GM13976 (cell line): ENCODE data around the gene GKN1.

ENCODE experiments used
- DNase-seq: peaks from one replicate; pipeline ENCODE4 v3.0.0; 2012; ENCODE audit warnings: low spot score
- CTCF ChIP-seq: IDR thresholded peaks from 2 replicates; pipeline ENCODE4 v1.5.1; 2012; ENCODE audit warnings: borderline replicate concordance, mild to moderate bottlenecking; ENCODE audit not compliant: insufficient read depth; ENCODE audit errors: extremely low read depth, missing control alignments, control extremely low read depth
- in situ Hi-C: fragments of 300-500 bp; cut with MboI; formaldehyde crosslinking; loops from one replicate; pipeline ENCODE4 v1.12.0; 2022; ENCODE audit warnings: low sequenced_read_pairs, mixed read lengths, inconsistent platforms; ENCODE audit not compliant: unreplicated experiment

GKN1 gene

GRCh38 chr2:69017080-69017479 is 42.6 kb downstream of the GKN1 start:
- in situ Hi-C loops, result no loop called here
- TF ChIP-seq CTCF, result no peak
- DNase-seq, result no peak

- in situ Hi-C loops, result no loop called here
- no peak for DNase-seq
Measured at GRCh38 chr2:69017835-69018234, 43.4 kb downstream of the GKN1 start.

DNA sequence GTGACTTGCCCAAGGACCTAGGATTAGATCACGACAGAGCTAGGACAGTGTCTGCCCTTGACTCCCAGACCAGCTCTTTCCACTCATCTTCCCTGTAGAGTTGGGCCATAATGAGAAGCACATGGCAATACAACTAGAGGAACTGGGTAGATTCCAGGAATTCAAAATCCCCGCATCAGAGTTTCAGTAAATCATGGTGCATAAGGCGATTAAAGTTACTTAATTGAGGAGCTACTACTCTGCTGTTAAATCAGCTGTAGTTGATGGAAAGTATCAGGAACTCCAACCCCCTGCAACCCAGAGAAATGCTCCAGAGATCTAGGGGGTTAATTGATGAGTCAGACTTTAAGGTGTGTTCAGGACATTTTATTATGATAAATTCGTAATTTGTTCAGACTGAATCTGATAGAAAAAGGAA is 44.3 kb downstream of the GKN1 start:
- DNase-seq, result no peak
- TF ChIP-seq CTCF, result no peak
- in situ Hi-C loops, result no loop called here

More at GRCh38 chr2:69017835-69018234, 43.4 kb downstream of the GKN1 start:
- no peak for TF ChIP-seq CTCF

DNA sequence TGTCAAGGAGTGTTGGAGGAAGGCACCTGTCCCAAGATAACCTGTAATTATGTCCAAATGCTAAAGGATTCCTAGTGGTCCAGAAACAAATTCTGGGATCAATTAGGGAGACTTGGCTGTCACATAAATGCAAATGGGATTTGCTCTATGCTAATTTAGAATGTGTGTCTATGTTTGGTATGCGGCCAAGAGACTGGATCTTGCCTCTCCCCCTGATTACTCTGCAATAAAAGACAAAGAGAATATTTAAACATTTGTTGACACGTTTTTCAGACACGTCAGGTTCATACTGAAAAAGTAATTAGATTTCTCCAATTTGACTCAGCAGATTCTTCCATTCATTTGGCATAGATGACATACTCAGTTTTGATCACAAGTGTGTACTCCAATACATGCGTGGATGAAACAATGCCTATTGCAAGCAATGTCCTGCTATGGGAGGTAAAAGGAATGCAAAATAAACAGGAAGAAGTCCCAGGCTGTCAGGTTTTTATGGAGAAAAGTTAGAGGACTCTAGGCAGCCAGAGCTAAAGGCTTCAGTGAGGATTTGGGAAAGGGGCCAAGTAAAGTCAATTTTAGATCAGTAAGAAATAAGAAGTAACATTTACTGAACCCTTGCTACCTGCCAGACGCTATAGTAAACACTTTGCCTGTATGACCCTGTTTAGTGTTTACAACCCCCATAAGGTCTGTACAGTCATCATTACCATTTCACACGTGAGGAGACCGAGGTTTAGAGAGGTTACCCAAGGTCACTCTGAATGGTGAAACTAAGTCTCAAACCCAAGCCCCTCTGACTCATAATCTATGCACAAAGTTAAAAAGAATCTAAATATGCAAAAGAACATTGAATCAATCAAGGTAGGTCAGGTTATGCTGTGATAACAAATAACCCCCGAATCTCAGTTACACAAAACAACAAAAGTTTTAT is 46.3 kb downstream of the GKN1 start:
- DNase-seq, result no peak
- TF ChIP-seq CTCF, result no peak
- in situ Hi-C loops, result loop anchor here (10.0 kb wide), 1 partner anchor 284 kb away; no protein-coding TSS in a partner anchor

- no peak for TF ChIP-seq CTCF
- DNase-seq, result no peak
- in situ Hi-C loops, result loop anchor here (10.0 kb wide), 1 partner anchor 283 kb away; no protein-coding TSS in a partner anchor
Measured at GRCh38 chr2:69021727-69022126, 47.3 kb downstream of the GKN1 start.

- in situ Hi-C loops, result loop anchor here (10.0 kb wide), 1 partner anchor 282 kb away; no protein-coding TSS in a partner anchor
- no peak for TF ChIP-seq CTCF
- DNase-seq, result no peak
Measured at GRCh38 chr2:69022548-69022947, 48.1 kb downstream of the GKN1 start.

DNA sequence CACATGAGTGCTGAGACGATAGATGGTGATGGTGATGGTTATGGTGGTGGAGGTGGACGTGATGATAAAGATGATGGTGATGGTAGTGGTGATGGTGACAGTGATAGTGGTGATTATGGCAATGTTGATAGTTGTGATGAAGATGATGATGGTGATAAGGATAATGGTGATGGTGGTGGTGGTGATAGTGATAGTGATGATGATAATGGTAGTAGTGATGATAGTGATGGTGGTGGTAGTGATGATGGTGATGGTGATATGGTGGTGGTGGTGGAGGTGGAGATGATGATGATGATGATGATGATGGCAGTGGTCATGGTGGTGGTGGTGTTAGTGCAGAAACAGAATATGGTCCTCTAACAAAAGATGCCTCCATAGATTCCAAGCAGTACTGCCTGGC is 48.8 kb downstream of the GKN1 start:
- no peak for DNase-seq
- TF ChIP-seq CTCF, result no peak
- in situ Hi-C loops, result loop anchor here (10.0 kb wide), 1 partner anchor 282 kb away; no protein-coding TSS in a partner anchor
